GM21717 (cell line): Measurements from ENCODE around the gene ATP1B3.
"Not testable (repeated sequence)": the region's sequence is repeated elsewhere in the genome, so short reads cannot be mapped to it uniquely, and the experiment has no call there.

Source experiments
- ATAC-seq: cut with Tn5 transposase; IDR thresholded peaks from one replicate; pipeline ENCODE4 v1.9.1; 2021; ENCODE audit warnings: mild to moderate bottlenecking, moderate library complexity; ENCODE audit not compliant: unreplicated experiment

Gene ATP1B3

DNA sequence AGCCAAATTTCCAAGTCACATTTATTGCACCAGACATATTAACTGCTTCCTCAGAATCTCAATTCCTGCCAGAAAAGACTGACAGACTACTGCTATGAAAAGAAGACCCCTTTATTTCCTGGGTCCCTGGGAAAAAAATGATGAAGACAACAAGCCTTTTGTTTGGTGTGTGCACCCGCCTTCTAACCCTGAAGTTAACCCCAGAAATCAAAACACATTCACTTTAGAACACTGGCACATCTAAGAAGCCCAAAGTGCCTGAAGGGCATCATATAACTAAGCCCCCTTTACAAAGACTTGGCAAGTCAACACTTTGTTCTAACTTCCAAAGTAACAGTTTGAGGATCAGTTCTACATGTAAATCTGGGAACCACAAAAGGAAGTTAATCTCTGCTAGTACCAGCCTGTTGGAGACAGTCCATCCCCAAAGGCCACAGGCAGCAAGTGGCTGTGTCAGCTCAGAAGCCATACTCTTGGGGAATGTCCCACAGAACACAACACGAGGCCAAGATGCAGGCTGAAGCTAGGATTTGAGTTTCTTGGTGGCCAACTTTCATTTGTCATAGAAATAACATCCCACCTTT, 16.3 kb upstream of the ATP1B3 start:
- ATAC-seq, result no peak

DNA sequence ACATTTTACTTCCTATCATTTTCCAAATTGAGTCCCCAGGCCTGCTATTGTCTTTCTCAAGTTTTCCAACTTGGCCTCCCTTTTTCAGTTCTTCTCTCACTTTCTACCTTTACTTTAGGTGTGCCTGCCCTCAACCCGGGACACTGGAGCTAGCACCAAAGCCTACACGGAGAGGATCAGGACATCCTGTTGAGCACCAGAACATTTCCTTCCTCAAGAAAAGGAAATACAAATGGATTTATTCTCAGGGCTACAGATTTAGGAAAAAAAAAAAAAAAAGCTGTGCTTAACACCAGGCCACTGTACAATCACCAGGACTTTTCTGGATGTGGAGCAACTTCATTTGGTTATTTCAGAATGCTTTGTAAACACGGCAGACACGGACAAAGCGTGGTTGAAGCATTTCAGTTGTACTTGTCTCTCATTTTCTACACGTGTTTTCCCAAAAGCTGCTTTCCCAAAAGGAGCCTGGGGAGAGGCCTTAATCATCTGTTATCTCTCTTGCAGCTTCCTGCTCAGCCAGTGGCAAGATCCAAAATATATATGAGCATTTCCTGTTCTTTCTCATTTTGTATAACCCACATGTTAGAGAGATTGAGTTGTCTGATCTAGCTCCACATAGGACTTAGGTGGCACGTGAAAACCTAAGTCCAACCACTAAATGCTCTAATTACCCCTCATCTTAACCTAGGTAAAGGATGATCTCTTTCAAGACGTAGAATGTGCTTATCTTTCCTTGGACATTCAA, 15.5 kb upstream of the ATP1B3 start:
- ATAC-seq, result no peak

DNA sequence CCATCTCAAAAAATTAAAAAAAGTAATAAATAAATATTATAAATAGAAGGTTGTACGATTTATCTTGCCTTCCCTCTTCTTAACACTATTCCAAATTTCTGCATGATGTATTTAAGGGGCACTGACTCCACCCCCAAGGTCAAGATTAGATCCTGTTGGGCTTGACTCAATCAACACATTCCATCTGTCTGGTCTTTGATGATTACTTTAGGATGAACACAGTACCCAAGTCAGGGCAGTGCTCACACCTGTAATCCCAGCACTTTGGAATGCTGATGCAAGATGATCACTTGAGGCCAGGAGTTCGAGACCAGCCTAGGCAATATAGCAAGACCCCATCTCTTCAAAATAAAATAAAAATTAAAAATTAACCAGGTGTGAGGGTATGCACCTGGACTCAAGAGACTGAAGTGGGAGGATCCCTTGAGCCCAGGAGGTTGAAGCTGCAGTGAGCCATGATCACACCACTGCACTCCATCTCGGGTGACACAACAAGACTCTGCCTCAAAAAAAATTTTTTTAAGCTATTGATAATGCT, 14.1 kb upstream of the ATP1B3 start:
- no peak for ATAC-seq

DNA sequence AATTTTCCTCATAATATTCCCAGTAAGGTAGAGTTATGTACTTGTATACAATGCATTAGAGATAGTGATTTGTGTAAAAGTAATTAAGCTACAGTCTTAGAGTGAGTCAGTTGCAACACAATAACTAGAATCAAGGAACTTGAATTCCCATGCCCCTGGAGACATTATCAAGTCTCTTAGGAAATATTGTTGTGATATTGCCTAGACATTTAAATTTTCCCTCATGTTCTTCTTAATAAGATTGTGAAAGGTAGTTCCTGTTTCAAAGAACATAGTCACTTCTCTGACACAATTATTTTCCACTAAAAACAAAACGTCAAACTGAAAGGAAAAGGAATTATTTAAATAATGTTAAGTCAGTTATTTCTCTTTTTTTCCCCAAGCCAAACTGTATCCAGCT, 13.0 kb upstream of the ATP1B3 start:
- ATAC-seq, result no peak

DNA sequence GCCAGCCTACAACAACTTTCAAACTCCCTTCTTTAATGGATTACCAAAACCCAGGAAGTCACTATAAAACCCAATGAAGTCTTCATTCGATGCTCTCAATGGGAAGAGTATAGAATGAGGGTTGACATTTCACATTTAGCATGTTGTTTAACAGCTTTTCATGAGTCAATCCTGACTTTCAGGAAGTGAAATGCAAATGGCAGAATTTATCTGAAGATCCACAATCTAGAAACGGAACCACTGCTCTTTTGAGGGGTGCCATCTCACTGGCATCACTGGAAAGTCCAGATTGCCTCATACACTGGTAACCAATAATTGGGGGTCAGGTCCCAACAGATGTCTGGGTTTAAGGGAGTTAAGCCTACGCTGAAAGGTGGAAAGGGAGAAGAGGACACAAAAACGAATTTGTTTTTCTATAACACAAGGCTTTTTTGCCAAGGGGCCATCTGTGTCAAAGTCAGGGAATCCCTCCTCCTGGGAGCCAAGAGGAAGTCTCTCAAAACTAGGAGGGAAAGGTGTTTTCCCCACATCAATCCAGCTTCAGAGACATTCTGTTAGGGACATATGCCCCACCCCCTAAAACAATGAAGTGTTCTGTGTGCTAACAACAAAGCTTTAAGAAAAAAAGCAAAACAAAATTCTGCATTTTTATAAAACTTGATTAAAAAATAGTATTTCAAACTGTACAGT, 12.0 kb upstream of the ATP1B3 start:
- no peak for ATAC-seq

DNA sequence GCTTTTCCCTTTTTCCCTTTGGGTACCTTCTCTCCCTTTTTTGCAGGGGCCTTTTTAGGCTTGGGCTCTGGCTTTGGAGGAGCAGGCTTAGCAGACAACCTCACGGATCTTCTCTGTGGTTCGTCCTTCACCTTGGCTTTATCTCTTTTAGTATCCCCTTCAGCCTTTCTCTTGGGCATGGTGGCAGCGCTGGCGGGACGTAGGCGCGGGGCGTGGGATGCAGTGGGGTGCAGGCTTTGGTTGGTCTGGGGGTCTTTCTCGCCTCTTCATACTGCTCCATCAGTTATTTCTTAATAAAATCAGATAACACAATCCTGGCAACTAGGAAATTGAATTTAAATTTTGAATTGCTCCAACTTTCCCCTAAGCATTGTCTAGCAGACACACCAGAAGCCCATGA, 11.3 kb upstream of the ATP1B3 start:
- ATAC-seq, result no peak

DNA sequence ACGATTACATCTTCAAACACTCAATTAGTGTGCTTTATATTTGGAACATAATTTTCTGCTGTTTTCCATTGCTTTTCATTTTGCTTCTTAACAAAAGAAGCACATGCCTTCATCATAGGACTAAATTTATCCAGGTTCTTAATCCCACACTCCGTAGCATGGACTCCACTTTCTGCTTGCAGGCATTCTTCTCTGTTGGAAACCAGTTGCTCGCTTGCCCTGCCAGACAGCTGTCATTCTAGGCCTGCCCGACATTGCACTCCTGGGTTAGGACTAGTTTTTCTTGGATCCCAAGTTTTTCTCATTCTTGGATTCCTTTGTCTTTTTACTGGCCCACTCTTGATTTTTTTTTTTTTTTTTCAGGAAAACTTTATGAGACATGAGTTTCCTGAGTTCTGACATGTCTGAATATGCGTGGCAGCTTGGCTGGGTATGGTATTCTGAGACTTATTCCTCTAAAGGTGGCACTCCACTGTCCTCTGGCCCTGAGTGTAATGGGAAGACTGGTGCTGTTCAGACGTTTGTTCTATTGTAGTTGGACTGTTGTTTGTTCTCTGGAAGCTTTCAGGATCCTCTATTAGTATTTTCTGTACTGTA, 6.3 kb upstream of the ATP1B3 start:
- no peak for ATAC-seq

DNA sequence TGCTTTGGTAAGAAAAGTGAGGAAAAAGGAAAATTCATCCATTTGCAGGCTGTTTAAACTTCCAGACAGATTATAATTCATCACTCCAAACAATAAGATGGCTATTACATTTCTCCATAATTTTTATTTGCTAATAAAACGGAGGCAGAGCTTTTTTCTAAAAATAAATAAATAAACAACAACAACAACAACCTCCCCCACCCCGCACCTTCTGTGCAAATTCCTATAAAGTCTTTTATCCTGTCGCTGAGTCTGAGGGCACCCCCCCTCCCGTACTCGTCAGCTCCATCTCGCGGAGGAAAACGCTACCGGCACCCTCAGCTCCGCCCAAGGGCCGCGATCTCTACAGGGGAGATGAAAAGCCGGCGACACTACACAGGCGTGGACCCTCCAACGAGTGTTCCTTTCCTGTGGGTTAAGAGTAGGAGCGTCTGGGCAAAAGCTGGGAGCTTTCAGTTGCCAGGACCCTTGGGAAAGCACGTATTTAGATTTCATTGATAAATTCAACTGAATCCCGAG, 1.0 kb upstream of the ATP1B3 start:
- peak; percentile 73 for ATAC-seq

DNA sequence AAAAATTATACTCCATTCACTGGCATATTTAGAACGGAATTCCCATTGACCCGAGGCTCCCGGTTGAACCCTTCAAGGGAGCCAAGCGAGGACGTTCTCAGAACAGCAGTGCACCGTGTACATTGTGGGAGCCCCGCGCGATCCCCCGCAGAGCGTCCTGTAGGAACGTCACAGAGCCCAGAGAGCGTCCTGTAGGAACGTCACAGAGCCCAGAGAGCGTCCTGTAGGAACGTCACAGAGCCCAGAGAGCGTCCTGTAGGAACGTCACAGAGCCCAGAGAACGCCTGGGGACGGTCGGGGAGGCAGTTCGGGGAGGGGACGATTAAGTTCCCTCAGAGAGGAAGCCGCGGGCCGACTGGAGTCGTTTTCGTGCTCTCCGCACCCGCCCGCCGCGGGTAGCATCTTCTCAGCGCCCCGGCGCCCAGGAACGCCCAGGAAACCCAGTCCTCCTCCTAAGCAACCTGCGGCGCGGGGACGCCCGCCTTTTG, 506 bp upstream of the ATP1B3 start:
- peak; percentile 68 for ATAC-seq

DNA sequence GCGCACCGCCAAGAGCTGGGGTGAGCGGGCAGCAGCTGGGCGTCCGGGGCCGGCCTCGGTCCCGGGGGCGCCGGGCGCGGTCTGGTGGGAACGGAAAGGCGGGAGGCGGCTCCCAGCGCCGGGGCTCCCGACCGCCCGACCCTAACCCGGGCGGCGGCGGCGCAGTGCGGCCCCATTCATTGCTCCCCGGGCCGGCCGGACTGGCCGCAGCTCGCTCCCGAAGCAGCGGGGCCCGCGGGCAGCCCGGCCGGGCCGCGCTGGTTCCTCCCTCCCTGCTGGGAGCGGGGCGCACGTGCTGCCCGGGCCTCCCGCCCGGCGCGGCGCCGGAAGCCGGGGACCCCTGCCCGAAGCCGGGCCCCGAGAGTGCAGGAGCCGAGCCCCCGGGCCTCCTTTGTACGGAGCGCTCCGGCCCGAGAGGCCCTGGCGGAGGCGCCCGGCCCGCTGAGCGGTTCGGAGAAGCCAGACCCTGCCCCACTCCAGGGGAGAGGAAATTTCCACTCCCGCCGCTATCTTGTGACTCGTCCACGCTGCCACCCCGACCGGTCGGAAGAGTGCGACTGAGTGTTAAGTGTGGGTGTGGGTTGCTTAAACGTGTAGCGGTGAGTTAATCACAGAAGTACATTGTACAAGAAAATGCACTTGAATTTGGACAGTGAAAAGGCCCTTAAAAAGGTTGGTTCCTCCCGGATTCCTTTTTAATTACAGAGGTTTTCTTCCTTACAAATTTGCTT, 613 bp downstream of the ATP1B3 start:
- peak; percentile 20 for ATAC-seq

DNA sequence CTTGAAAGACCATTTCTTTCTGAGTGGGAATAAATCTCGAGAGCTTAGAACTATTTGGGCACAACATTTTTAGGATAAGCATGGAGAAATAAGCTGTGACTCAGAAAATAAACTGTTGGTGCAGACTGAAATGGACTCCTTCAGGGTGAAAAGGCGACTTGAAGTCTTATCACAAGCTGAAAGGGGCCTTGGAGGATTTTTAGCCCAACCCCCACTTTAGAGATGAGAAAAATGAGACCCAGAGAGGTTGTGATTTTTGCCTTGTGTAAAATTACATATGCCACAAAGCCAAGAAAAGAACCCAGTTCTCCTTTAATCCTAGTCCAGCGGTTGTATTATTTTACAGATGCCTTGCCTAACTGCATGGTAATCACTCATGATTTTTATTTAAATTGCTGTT, 1.5 kb downstream of the ATP1B3 start:
- no peak for ATAC-seq

DNA sequence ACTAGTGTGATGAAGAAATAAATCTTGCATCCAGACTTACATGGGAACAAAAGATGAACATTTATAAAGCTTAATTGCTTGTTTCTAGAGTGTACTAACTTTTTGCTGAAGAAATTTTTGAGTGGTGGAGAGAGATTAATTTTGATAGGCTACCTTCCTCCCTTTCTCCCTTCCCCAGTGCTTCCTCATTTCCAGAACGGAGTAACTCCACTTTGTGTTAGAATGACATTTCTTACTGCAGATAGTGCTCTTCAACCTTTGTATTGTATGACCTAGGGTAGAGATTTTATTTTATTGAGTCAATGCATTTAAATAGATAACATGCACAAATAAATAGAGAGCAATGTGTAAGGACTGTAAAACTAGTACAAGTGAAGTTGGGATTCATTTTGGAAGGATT, 1.9 kb downstream of the ATP1B3 start:
- ATAC-seq, result no peak

DNA sequence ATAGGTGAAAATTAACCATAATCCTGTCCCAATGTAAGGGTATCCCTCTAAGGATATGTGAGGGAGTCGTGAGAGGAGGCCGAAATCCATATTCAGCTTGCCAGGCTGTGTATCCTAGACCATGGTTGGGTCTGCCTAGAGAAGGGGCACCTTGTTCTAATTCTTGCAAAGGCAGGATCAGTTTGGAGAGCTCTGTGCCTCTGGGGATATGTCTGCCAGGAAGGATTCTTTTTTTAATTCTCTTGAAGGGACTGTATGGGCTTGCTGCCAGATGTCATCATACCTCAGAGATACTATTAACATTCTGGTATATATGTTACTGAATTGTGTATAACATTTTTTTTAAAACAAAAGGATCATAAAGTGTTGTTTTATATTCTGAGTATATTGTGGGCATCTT, 2.4 kb downstream of the ATP1B3 start:
- no peak for ATAC-seq

DNA sequence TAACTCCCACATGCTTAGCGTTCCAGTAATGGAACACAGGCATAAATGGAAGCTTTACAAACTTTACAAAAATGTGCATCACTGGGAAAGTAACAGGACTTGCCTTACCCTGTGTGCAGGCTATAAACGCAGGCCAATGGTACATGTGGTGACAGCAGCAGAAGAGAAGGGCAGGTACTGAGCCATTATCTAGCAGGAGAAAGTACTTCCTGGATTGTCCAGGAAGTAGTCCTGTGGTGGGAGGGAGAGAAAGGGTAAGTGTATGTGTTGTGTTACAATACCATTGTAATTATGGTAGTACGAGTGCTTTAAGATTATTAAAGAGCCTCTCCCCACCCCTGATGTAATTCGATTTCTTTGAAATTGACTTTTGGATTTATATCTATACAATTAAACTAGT, 5.3 kb downstream of the ATP1B3 start:
- no peak for ATAC-seq

DNA sequence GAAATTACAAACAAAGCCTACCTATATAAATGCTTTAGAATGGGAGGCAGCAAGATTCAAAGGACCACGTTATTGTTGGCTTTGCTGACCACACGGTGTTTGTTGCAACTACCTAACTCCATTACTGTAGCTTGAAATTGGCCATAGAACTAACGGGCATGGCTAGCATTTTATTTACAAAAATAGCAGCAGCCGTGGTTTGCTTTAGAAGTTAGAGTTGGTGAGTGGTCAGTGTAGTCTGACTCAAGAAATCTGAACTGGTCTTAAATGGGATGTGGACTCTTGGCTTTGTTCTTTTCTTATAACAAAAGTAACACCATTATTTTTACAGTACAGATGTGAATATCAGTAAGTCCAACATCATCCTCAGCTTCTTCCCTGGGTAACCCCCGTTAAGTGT, 10.6 kb downstream of the ATP1B3 start:
- no peak for ATAC-seq

DNA sequence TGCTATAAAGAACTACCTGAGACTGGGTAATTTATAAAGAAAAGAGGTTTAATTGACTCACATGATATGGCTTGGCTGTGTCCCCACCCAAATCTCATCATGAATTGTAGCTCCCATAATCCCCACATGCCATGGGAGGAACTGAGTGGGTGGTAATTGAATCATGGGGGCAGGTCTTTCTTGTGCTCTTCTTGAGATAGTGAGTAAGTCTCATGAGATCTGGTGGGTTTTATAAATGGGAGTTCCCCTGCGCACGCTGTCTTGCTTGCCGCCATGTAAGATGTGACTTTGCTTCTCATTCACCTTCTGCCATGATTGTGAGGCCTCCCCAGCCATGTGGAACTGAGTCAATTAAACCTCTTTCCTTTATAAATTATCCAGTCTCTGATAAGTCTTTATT, 12.1 kb downstream of the ATP1B3 start:
- ATAC-seq, result not testable (repeated sequence)

DNA sequence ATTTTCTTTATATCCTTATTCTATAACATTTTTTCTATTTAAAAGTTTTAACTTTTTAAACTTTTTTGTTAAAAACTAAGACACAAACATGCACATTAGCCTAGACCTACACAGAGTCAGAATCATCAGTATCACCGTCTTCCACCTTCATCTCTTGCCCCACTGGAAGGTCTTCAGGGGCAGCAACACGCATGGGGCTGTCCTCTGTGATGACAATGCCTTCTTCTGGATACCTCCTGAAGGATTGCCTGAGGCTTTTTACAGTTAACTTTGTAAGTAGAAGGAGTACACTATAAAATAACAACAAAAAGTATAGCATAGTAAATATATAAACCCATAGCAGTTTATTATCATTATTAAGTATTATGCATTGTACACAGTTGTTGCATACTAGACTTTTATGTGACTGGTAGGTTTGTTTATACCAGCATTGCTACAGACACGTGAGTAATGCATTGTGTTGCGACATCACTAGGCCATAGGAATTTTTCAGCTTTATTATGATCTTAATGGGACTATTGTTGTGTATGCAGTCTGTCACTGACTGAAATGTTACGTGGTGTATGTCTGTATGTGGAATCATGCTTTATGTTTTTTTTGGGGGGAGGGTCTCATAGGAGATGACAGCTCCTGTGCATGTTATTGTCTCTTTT, 18.2 kb downstream of the ATP1B3 start:
- no peak for ATAC-seq

DNA sequence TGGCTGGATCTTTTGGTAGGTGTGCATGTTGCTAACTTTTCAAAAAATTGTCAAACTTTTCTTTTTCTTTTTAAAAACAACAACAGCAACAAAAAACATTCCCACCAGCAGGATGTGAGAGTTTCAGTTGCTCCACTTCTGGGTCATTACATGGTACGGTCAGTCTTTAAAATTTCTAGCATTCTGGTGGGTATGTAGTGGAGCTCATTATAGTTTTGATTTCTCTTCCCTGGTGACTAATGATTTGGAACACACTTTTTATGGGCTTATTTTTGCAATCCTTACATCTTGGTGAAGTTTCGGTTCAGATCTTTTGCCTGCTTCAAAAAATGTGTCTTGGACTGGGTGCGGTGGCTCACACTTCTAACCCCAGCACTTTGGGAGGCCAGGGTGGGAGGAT, 19.3 kb downstream of the ATP1B3 start:
- ATAC-seq, result no peak

DNA sequence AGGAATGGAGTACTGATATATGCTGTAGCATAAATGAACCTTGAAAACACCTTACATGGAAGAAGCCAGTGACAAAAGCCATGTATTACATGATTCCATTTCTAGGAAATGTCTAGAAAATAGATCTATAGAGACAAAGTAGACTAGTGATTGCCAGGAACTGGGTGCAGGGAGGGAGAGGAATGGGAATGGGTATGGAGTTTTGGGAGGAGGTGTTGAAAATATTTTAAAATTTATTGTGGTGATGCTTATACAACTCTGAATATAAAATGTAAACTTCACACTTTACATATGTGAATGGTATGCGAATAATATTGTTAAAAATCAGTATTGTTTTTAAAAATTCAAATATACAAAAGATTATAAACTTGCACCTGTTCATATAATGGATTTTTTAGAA, 22.5 kb downstream of the ATP1B3 start:
- ATAC-seq, result no peak

DNA sequence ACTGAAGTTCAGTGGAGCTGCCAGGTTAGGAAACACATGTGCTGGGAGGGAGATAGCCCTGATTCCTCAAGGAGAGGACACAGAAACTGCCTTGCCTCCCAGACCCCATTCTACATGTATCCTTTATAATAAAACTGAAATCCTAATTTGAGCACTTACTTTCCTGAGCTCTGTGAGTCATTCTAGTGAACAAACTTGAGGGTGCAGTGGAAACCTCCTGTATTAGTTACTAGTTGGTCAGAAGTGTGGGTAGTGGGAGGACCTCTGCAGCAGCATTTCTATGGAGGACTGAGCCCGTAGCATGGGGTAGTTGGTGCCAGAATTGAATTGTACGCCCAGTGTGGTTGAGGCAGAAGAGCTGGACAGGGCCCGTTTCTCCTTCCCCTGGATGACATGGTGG, 23.9 kb downstream of the ATP1B3 start:
- no peak for ATAC-seq
